GM18519 (cell line): ENCODE results near the gene NBPF6.
"Not testable (repeated sequence)": the region's sequence is repeated elsewhere in the genome, so short reads cannot be mapped to it uniquely, and the experiment has no call there.

Experiments
- ATAC-seq: cut with Tn5 transposase; IDR thresholded peaks from one replicate; pipeline ENCODE4 v1.9.1; 2021; ENCODE audit warnings: mild to moderate bottlenecking, moderate library complexity; ENCODE audit not compliant: unreplicated experiment, low FRiP score

NBPF6 gene

GRCh38 chr1:108450043-108450442 is at the start of gene NBPF6:
Gene NBPF6, plus strand, starts transcription at chr1:108450343. Its CDS starts 259 bp downstream, at chr1:108450602.
- ATAC-seq, result not testable (repeated sequence)

- ATAC-seq, result peak; percentile 71
Observed at GRCh38 chr1:108411098-108411833, 38.9 kb upstream of the NBPF6 start.

- ATAC-seq, result not testable (repeated sequence)
Observed at GRCh38 chr1:108420129-108420528, 30.0 kb upstream of the NBPF6 start.

GRCh38 chr1:108421061-108421916 is 28.9 kb upstream of the NBPF6 start:
- not testable (repeated sequence) for ATAC-seq

- not testable (repeated sequence) for ATAC-seq
Observed at GRCh38 chr1:108426877-108427276, 23.3 kb upstream of the NBPF6 start.

- ATAC-seq, result not testable (repeated sequence)
Observed at GRCh38 chr1:108432002-108432401, 18.1 kb upstream of the NBPF6 start.

- ATAC-seq, result not testable (repeated sequence)
Observed at GRCh38 chr1:108433404-108433803, 16.7 kb upstream of the NBPF6 start.

GRCh38 chr1:108438536-108438935 is 11.6 kb upstream of the NBPF6 start:
- peak; percentile 98 for ATAC-seq

GRCh38 chr1:108454521-108454920 is 4.4 kb downstream of the NBPF6 start:
- not testable (repeated sequence) for ATAC-seq

- not testable (repeated sequence) for ATAC-seq
Observed at GRCh38 chr1:108458661-108459060, 8.5 kb downstream of the NBPF6 start.

- not testable (repeated sequence) for ATAC-seq
Observed at GRCh38 chr1:108461758-108462157, 11.6 kb downstream of the NBPF6 start.

- ATAC-seq, result not testable (repeated sequence)
Observed at GRCh38 chr1:108463962-108464361, 13.8 kb downstream of the NBPF6 start.

GRCh38 chr1:108466166-108466565 is 16.0 kb downstream of the NBPF6 start:
- ATAC-seq, result not testable (repeated sequence)

- ATAC-seq, result not testable (repeated sequence)
Observed at GRCh38 chr1:108467155-108467554, 17.0 kb downstream of the NBPF6 start.

GRCh38 chr1:108470750-108471149 is 20.6 kb downstream of the NBPF6 start:
- not testable (repeated sequence) for ATAC-seq

GRCh38 chr1:108474516-108474915 is 24.4 kb downstream of the NBPF6 start:
- not testable (repeated sequence) for ATAC-seq

GRCh38 chr1:108478429-108479015 is 28.4 kb downstream of the NBPF6 start:
- no peak for ATAC-seq

GRCh38 chr1:108482708-108483107 is 32.6 kb downstream of the NBPF6 start:
- ATAC-seq, result no peak

- ATAC-seq, result not testable (repeated sequence)
Observed at GRCh38 chr1:108485990-108486389, 35.8 kb downstream of the NBPF6 start.

- ATAC-seq, result not testable (repeated sequence)
Observed at GRCh38 chr1:108486707-108487106, 36.6 kb downstream of the NBPF6 start.

GRCh38 chr1:108495008-108495407 is 44.9 kb downstream of the NBPF6 start:
- ATAC-seq, result not testable (repeated sequence)
